HG03565 (cell line): ENCODE results near the gene TEX14.

ENCODE experiments used
- ATAC-seq: cut with Tn5 transposase; IDR thresholded peaks from one replicate; pipeline ENCODE4 v1.9.1; 2021; ENCODE audit warnings: mild to moderate bottlenecking, moderate library complexity; ENCODE audit not compliant: unreplicated experiment

Gene TEX14

GRCh38 chr17:58691701-58692238, at the start of gene TEX14:
Gene TEX14, minus strand, starts transcription at chr17:58692045. Its CDS starts 40,044 bp downstream, at chr17:58652001.
- no peak for ATAC-seq

- ATAC-seq: no peak
These were observed 49.3 kb upstream of the TEX14 start for GRCh38 chr17:58741121-58741625.

- ATAC-seq: no peak
These were observed 43.0 kb upstream of the TEX14 start for GRCh38 chr17:58734811-58735210.

- no peak for ATAC-seq
These were observed 42.2 kb upstream of the TEX14 start for GRCh38 chr17:58734040-58734439.

GRCh38 chr17:58730937-58731336, 39.1 kb upstream of the TEX14 start:
- ATAC-seq: no peak

- no peak for ATAC-seq
These were observed 37.0 kb upstream of the TEX14 start for GRCh38 chr17:58728798-58729197.

- no peak for ATAC-seq
These were observed 30.9 kb upstream of the TEX14 start for GRCh38 chr17:58722696-58723095.

GRCh38 chr17:58722274-58722673, 30.4 kb upstream of the TEX14 start:
- no peak for ATAC-seq

- ATAC-seq: no peak
These were observed 19.2 kb upstream of the TEX14 start for GRCh38 chr17:58710948-58711552.

- no peak for ATAC-seq
These were observed 14.7 kb upstream of the TEX14 start for GRCh38 chr17:58706351-58707140.

GRCh38 chr17:58703916-58704286, 12.1 kb upstream of the TEX14 start:
- ATAC-seq: no peak

GRCh38 chr17:58703137-58703915, 11.5 kb upstream of the TEX14 start:
- ATAC-seq: no peak

GRCh38 chr17:58702708-58703107, 10.9 kb upstream of the TEX14 start:
- ATAC-seq: no peak

- ATAC-seq: no peak
These were observed 10.2 kb upstream of the TEX14 start for GRCh38 chr17:58702045-58702476.

- ATAC-seq: no peak
These were observed 7.9 kb upstream of the TEX14 start for GRCh38 chr17:58699771-58700170.

- ATAC-seq: no peak
These were observed 3.0 kb upstream of the TEX14 start for GRCh38 chr17:58694826-58695225.

- no peak for ATAC-seq
These were observed 2.5 kb upstream of the TEX14 start for GRCh38 chr17:58694302-58694701.

GRCh38 chr17:58693751-58694150, 1.9 kb upstream of the TEX14 start:
- ATAC-seq: no peak

- ATAC-seq: no peak
These were observed 1.4 kb upstream of the TEX14 start for GRCh38 chr17:58693208-58693607.

- ATAC-seq: peak; percentile 92
These were observed 602 bp upstream of the TEX14 start, which contains the start of gene RAD51C for GRCh38 chr17:58692239-58693055. Gene RAD51C, plus strand, starts transcription at chr17:58692602. Its CDS starts 42 bp downstream, at chr17:58692644.
